NAMALWA (cell line): ENCODE results near the gene SHD.

Experiments used
- DNase-seq: peaks from one replicate; pipeline ENCODE4 v3.0.0-alpha.2; 2015; ENCODE audit warnings: low spot score

The SHD gene

DNA sequence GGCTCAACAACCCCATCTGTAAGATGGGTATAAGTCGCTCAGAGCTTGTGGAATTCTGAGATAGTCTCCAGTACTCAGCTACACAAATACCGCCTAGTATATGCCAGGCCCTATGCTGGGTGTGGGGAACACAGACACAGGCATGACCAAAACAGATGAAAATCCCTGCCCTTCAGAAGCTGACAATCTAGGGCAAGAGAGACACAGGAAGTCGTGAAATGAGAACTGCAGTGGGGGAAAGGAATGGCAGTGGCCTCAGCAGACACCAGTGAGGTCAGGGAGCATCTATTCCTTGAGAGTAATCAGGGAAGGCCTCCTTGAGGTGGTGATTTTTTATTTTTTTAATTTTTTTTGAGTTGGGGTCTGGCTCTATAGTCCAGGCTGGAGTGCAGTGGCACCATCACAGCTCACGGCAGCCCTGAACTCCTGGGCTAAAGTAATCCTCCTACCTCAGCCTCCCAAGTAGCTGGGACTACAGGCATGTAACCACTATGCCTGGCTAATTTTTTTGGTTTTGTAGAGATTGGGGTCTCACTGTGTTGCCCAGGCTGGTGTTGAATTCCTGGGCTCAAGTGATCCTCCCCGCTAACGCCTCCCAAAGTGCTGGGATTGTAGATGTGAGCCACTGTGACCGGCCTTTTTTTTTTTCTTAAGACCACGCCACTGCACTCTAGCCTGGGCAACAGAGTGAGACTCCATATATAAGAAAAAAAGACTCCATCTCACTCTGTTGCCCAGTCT, 19.9 kb downstream of the SHD start:
- no peak for DNase-seq

DNA sequence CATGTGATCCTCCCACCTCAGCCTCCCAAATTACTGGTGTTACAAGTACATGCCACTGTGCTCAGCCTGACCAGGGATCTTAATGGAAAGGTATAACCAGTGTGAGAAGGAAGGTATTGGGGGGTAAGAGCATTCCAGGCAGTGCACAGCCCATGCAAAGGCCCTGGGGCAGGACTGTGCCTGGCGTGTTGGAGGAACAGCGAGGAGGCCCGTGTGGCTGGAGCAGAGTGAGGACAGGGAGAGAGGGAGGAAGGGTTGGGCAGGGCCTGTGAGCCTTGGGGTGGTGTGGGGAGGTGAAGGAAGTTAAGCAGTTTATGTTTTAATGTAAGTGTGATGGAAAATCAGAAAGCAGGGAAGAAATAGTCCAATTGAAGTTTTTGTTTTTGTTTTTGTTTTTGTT, 21.5 kb downstream of the SHD start:
- DNase-seq = no peak

DNA sequence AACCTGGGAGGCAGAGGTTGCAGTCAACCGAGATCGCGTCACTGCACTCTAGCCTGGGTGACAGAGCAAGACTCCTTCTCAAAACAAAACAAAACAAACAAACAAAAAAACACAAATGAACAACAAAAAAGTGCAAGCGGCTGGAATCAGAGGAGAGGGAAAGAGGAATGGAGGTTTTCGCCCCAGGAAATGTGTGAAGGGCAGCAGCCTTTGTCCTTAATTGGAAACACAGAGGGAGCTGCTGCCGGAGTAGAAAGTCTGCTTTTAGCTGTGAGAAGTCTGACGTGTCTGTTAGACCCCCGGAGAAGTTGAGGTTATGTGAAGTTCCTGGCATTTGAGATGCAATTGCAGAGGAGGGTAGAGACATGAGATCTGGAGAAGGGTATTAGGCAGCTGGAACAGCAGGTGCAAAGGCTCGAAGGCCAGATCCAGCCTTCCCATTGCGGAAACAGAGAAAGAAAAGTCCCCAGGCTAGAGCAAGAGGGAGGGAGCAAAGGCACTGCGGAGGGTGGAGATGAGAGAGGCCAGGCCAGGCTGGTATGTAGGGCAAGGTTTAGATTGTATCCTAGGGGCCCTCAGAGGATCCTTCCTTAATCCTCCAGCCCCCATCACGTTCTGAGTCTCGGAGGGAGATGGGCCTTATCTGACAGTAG, 22.6 kb downstream of the SHD start:
- DNase-seq = no peak

DNA sequence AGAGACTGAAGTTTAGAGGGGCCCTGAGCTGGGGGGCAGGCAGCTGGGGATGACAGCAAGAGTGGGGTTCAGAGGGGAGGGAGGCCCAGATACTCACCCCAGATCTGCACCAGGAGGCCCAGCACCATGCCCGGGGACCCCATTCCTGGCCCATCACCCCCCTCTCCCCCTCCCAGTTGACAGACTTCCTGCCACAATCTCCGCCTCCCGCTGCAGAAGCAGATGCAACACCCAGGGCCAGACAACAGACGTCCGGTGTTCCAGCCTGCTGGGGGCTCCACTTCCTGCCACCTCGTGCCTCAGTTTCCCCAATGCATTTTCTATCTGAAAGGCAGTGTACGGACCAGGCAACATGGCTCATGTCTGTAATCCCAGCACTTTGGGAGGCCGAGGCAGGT, 23.2 kb downstream of the SHD start, which contains the start of gene TMIGD2:
TSS of gene TMIGD2 (minus strand) at position 147 of the 398 bp plus-strand sequence. CDS start at position 143, 4 bp downstream.
- no peak for DNase-seq

DNA sequence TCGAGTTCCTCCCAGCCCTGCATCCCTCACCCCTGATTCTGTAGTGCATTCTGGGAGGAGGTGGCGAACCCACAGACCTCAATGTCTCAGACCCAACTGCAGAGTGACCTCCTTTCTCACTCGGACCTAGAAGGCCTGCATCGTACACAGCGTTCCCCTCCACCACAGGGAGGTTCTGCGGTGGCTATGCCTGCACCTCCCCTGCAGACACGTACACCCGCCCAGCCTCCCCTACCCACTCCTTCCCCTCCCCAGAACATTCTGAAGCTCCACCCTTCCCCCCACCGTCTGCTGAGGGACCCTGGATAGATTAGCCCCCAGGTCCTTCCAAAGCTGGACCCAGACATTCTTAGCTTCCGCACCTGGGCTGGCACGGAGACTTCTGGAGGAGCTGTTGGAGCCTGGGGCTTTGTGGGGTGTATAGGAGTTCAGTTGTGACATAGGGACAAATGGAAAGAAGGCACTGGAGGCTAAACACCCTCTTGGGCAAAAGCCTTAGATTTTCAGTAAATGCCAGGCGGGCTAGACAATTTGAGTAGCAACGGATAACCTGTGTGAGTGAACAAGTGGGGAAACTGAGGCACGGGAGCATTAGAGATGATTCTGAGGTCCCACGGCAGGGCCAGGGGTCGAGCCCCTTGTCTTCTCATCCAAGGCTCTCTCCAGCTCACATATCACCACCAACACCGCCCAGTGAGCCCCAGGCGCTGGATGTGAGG, 24.9 kb downstream of the SHD start:
- DNase-seq = no peak

DNA sequence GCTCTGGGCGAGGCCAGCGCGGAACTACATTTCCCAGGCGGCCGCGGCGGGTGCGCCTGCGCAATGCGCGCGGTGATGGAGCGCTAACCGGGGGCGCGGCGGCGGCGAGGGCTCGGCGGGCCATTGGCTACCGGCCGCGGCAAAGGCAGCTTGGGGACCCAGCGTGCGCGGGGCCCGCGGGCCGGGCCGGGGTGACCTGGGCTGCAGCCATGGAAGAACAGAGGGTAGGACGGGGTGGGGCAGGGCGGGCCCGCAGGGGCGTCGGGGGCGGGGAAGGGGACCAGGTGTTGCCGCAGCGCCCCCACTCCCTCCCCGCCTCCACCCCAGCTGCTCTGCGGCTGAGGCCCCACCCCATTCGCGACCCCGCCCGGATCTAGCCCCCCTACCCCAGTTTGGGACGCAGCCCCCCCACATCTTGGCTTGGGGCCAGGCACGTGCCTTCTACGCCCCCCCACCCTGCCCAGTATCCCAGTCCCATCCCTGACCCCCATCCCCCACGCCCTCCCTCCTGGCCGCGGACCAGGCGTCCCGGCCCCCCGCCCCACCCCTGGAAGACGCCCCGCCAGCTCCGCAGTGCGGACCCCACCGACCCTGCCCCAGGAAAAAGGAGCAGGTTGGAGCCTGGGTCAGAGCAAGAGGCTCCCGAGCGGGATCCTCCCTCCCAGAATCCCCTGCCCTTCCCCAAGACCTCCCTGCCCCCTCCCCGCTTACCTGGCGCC, 25.6 kb downstream of the SHD start, which contains the start of gene FSD1:
TSS of gene FSD1 (plus strand) at position 61 of the 719 bp plus-strand sequence. CDS start at position 210, 149 bp downstream.
- DNase-seq = peak; percentile 83

DNA sequence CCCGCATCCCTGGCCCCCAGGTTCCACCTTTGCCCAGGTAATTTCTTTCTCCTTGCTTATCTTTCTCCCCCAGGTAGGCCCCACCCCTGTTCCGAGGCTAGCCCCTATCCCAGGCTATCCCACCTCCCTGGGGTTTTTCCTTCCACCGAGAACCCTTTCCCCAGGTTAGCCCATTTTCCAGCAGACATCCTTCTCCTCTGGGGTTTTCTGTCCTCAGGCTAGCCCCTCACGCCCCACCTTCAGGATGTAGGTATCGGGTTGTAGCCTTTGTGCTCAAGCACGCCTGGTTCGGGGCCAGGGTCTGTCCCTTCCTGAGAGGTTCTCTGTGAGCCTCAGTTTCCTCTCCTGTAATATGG, 26.2 kb downstream of the SHD start:
- no peak for DNase-seq

DNA sequence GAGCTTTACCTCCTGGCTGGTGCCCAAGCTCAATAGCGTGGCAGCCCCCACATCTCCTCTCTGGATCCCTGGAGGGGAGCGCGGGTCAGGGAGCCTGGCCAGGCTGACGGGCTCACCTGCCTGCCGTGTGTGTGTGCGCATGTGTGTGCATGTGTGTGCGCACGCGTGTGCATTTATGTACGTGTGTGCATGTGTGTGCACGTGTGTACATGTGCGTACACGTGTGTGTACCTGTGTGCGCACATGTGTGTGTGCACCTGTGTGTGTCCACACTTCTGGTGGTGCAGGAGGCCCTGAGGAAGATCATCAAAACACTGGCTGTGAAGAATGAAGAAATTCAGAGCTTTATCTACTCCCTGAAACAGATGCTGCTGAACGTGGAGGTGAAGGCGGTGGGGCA, 26.6 kb downstream of the SHD start:
- DNase-seq = no peak

DNA sequence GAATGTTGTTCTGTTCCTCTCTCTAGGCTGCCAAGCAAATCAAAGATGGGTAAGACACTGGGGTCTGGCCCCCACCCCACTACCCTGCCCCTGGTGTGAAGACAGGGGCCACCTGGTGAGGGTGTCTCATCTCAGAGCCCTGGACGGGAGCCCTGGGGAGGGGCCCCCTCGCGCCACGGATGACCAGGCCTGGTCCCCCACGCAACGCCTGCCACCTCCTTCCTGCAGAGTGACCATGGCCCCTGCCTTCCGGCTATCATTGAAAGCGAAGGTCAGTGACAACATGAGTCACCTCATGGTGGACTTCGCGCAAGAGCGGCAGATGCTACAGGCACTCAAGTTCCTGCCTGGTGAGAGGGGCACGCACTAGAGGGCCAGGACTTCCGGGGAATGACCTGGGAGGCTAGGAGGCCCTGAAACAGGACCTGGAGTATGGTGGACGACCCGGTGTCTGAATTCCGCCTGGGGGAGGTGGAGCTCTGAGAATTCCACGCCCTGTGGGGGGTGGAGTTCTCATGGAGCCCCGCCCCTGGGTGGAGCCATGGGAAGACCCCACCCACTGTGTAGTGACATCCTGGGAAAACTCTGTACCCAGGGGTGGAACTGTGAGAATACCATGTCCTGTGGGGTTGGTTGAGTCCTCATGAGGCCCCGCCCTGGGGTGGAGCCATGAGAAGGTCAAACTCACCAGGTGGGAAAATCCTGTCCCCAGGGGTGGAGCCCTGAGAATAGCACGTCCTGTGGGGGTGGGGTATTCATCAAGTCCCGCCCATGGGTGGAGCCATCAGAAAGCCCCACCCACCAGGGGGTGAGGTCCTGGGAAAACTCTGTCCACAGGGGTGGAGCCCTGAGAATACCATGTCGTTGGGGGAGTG, 31.4 kb downstream of the SHD start:
- DNase-seq = peak; percentile 79

DNA sequence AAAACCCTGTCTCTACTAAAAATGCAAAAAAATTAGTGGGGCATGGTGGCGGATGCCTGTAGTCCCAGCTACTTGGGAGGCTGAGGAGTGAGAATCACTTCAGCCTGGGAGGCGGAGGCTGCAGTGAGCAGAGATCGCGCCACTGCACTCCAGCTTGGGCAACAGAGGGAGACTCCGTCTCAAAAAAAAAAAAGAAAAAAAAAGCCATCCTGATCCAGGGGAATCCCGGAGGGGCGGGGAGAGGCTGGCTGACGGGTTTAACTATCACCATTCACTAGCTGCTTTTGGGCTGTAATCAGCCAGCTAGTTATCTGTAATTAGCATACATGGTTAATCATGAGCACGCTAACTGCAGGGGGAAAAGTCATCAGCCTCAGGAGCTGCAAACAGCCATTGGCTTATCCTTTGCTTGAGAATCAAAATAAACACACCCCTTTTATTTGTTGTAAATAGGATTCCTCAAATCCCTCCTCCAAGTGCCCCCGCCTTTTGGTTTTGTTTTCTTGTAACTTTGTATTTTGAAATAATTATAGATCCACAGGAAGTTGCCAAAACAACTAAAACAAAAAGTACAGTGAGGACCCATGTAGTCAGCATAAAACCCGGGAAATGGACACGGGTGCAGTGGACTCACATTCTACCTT, 34.9 kb downstream of the SHD start:
- DNase-seq = peak; percentile 41

DNA sequence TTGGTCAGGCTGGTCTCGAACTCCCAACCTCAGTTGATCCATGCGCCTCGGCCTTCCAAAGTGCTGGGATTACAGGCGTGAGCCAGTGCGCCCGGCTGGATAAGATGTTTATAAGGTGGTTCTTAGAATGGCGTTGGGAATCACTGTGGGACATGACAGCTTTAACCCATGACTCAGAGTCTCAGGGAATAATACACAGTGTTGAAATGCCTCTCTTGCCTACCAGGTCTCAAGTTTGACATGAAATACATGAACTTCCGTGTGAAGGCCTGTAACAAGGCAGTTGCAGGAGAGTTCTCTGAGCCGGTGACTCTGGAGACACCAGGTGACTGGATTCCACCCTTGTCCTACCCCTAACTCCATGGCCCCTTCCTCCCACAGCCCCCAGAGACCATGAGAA, 37.9 kb downstream of the SHD start:
- DNase-seq = no peak

DNA sequence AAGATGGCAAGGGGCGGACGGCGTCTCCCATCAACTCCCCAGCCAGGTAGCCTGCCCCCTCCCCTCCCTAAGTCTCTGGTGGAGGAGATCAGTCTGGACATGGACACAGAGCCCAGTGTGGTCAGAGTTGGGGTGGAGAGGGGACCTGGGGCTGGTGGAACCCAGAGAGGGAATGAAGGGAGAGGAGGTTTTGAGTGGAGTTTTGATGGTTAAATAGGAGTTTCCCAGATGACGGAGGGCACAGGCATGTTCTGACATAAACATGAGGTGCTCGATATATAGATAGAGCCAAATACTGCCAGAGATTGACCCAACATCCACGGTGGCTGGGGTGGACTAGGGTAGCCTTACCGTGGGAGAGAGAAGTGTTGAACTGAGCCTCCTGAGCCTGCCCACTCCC, 39.4 kb downstream of the SHD start:
- no peak for DNase-seq

DNA sequence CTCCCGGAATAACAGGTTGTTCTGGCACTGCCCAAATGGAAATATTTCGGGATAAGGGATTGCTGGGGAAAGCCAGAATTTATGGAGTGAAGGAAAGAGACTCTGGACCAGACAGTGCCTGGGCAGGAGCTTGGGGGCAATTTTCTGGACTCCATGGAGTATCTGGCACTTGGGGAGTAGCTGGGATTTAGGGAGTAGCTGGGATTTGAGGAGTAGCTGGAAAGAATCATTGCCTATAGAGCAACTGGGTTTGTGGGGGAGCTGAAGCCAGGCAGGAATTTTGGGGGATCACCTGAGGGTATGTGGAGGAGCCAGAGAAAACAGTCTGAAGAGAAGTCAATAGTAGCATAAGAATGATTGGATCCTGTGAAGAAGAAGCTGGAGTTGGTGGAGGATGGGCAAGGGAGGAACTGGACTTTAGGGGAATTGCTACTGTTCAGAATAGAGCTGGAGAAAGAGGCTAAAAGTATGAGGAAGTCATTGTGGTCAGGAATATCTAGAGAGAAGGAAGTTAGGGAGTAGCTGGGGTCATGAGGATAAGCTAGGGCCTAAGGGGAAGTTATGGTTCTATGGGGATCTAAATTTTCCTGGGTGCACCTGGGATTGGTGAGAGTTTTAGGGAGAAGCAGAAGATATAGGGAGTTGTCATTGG, 40.1 kb downstream of the SHD start:
- DNase-seq = no peak

DNA sequence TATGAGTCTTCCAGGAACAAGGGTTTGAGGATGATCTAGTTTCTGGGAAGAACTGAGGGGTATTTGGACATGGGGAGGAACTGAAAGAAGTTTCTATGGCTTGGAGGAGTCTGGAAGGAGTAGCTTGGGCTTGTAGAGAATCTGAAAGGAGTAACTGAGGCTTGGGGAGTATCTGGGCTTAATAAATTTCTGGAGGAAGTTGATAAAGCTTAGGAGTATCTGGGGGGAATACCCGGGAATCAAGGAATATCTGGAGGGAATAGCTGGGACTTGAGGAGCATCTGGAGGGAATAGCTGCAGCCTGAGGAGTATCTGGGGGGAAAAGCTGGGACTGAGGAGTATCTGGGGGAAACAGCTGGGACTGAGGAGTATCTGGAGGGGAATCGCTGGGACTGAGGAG, 41.4 kb downstream of the SHD start:
- DNase-seq = no peak

DNA sequence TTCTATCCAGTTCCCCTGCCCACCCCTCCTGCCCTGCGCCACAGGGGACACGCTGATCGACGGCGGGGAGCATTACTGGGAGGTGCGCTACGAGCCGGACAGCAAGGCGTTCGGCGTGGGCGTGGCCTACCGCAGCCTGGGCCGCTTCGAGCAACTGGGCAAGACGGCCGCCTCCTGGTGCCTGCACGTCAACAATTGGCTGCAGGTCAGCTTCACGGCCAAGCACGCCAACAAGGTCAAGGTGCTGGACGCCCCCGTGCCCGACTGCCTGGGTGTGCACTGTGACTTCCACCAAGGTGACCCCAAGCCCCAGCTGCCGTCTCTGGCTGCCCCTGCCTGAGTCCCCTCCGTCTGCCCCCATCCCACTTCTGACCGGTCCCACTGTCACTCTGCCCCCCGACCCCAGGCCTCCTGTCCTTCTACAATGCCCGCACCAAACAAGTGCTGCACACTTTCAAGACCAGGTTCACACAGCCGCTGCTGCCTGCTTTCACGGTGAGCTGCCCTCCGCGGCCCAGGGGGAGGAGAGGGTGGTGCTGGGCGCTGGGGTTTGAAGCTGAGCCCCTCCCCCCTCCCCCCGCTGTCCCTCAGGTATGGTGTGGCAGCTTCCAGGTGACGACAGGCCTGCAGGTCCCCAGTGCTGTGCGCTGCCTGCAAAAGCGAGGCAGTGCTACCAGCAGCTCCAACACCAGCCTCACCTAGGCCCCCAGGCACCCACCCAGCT, 44.0 kb downstream of the SHD start:
- DNase-seq = no peak

DNA sequence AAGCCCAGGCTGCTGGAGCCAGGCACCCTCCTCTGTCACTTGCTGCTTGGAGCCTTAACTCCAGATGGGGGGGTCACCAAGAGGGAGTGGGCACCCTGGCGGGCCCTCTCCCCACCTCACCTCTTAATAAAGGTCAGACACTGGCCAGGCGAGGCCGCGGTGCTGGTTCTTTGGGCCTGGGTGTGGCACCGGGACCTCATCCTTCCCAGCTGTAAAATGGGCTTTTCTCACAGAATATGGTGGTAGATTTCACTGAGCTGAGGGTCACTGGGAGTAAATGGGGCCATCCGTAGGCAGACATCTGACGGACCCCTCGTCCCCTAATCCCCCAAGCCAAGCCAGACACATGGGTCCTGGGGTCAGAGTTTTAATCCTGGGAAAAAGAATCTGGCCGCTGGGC, 44.6 kb downstream of the SHD start:
- DNase-seq = no peak

DNA sequence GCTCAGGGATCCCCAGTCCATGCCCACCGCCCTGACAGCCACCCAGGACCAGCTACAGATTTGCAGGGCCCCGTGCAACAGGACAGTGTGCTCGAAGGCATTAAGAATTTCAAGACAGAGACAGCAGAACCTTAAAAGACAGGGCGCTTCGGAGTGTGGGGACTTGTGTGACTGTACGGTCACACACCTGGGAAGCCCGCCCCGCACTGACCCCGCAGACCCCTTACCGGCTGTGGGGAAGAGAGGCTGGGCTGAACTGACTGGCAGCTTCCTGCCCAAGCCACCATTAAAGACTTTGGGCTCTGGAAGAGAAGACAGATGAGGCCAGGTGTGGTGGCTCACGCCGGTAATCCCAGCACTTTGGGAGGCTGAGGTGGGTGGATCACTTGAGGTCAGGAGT, 45.2 kb downstream of the SHD start:
- no peak for DNase-seq

DNA sequence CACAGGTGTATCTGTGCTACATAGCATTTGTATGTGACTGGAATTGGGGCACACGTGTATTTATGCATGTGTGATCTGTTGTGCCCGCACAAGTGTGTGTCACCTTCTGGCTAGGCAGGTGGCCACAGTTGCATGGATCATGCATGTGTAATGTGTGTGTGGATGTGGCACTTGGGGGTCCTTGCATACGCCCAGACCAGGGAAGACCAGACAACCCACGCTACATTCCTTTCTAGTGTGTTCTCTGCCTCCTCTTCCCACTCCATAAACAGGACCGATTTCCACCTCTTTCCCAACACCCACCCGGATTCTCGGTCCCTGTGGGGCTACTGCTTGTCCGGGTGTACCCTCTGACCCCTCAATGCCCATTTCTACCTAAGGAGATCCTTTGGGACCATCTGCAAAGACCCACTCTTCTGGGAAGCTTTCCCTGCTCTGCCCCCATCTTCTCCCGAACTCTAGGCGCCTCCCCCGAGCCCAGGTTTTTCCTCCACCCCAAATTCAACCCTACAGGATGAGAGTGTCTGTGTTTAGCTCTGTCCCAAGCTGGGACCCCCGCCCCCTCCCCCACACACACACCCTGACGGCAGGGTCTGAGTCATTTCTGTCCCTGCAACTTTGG, 47.3 kb downstream of the SHD start:
- no peak for DNase-seq

DNA sequence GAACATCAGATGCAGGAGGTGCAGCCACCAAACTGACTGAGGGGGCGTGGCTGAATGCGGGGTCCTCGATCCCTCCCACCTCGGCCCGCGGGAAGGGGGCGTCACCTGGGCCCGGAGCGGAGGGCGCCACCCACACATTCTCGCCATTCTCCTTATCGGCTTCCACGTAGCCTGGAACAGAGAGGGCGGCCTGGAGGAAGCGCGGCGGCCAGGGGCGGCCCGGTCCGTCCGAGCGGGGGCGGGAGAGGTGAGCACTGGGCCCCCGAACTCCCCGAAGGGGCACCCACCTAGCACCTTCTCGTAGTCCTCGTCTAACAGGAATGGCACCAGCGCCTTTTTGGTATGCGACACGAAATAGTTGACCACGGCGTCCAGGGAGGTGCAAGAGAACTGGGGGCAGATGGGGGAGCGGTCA, 47.8 kb downstream of the SHD start:
- no peak for DNase-seq
